ENCODE results near the gene ABLIM2.
"Not testable (repeated sequence)": the region's sequence is repeated elsewhere in the genome, so short reads cannot be mapped to it uniquely, and the experiment has no call there.

The ABLIM2 gene

DNA sequence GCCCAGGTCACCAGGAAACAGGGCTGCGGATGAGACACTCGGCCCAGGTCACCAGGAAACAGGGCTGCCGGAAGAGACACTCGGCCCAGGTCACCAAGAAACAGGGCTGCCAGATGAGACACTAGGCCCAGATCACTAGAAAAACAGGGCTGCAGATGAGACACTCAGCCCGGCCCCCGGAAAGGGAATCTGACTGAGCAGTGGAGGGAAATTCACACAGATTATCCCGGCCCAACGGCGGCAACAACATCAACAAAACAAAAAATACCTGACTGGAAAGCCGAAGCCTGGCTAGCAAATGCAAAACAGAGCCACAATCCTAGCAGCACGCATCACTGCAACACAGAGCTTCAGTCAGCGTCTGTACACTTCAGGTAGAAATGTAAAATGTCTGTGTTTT is 239.6 kb downstream of the ABLIM2 start:
- DNase-seq (ENCODE audit: low read depth in 1 of 2, low spot score in 1 of 2): no peak
- TF ChIP-seq JUND (IDR thresholded peaks at IDR 0.05; ENCODE audit: low read depth): no peak
- in situ Hi-C loops (cut with HindIII; ENCODE audit: low pct_unique_long_range_greater_than_20kb, low sequenced_read_pairs): no loop called here

DNA sequence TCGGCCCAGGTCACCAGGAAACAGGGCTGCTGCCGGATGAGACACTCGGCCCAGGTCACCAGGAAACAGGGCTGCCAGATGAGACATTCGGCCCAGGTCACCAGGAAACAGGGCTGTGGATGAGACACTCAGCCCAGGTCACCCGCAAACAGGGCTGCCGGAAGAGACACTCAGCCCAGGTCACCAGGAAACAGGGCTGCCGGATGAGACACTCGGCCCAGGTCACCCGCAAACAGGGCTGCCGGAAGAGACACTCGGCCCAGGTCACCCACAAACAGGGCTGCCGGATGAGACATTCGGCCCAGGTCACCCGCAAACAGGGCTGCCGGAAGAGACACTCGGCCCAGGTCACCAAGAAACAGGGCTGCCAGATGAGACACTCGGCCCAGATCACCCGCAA is 240.4 kb downstream of the ABLIM2 start:
- in situ Hi-C loops (cut with HindIII; ENCODE audit: low pct_unique_long_range_greater_than_20kb, low sequenced_read_pairs): not testable (repeated sequence)

DNA sequence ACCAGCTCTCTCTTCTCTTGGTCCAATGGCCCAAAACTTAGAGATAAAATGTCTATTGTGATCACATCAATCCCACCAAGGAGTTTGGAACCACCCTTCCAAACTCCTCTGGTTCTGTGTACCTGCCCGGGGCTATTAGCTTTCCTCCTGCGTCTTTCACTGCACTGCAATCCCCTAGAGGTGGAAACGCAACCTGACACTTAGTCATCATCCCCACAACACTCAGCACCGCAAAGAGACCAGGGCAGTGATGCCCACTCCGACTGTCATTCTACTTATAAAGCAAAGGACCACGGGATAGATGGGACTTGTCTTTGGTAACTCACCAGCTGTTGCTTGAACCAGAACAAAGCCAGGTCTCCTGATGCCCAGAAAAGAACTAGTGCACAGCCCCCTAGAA is 240.9 kb downstream of the ABLIM2 start:
- no peak for TF ChIP-seq JUND (IDR thresholded peaks at IDR 0.05; ENCODE audit: low read depth)
- in situ Hi-C loops (cut with HindIII; ENCODE audit: low pct_unique_long_range_greater_than_20kb, low sequenced_read_pairs): no loop called here
- peak in 1 of 2 experiments; percentile 40 for DNase-seq (ENCODE audit: low read depth in 1 of 2, low spot score in 1 of 2)

More for the DNA sequence above, 240.4 kb downstream of the ABLIM2 start:
- not testable (repeated sequence) for DNase-seq (ENCODE audit: low read depth in 1 of 2, low spot score in 1 of 2)

DNA sequence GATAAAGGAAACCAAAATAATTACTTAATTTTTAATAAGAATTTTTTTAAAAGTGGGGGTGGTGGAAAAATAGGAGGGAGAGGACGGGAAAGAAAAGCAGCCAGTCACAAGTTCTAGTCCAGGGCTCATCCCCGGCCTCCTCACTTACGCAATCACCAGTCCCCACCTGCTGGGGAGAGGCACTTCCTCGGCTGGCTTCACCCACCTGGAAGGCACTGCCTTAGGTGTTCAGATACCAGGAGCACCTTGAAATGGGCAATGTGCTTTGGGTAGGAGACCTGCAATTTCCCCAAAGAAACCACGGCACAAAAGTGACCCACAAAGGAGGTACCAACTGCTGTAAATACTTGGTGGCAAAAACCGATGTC is 242.8 kb downstream of the ABLIM2 start:
- TF ChIP-seq JUND (IDR thresholded peaks at IDR 0.05; ENCODE audit: low read depth): no peak
- no peak for DNase-seq (ENCODE audit: low read depth in 1 of 2, low spot score in 1 of 2)
- in situ Hi-C loops (cut with HindIII; ENCODE audit: low pct_unique_long_range_greater_than_20kb, low sequenced_read_pairs): no loop called here

Measured in T47D (cell line).